Vagina (tissue), 2 donors: Measurements from ENCODE around the gene BMF.

Experiments used
- CTCF ChIP-seq, 3 experiments: fragments of 450-650 bp in 2 of 3; fragments of 200-600 bp in 1 of 3; sonication (generic) in 1 of 3; IDR thresholded peaks; one replicate each; pipeline ENCODE4 v1.5.1; 2017 to 2019; ENCODE audit warnings: antibody characterized with exemption in 3 of 3, mild to moderate bottlenecking in 2 of 3, moderate library complexity in 2 of 3
- POLR2AphosphoS5 ChIP-seq, 2 donors: sonication (generic); formaldehyde crosslinking; IDR thresholded peaks; one replicate each; pipeline ENCODE4 v1.9.0; 2017; ENCODE audit warnings: antibody characterized with exemption in 2 of 2, mild to moderate bottlenecking in 2 of 2, low read depth in 1 of 2; ENCODE audit not compliant: insufficient read depth in 1 of 2

GRCh38 chr15:40104865-40105516 lies 3.7 kb downstream of the BMF start:
- TF ChIP-seq CTCF (IDR thresholded peaks at IDR 0.05), result peak; percentile 43 to 93 (median 81)
- TF ChIP-seq POLR2AphosphoS5 (IDR thresholded peaks at IDR 0.05; ENCODE audit: insufficient read depth in 1 of 2, low read depth in 1 of 2), result peak; percentile 32 to 62
